Peyer's patch (tissue), 4 donors: ENCODE results near the gene PCP4L1.

Experiments
- CTCF ChIP-seq, 6 experiments: fragments of 450-650 bp in 4 of 6; fragments of 200-600 bp in 2 of 6; sonication (generic) in 1 of 6; IDR thresholded peaks; one replicate each; pipeline ENCODE4 v1.5.1; 2017 to 2019; ENCODE audit warnings: antibody characterized with exemption in 6 of 6, mild to moderate bottlenecking in 3 of 6, moderate library complexity in 1 of 6
- POLR2A ChIP-seq, 2 donors: fragments of 450-650 bp; IDR thresholded peaks; one replicate each; pipeline ENCODE4 v1.5.1; 2017; ENCODE audit warnings: antibody characterized with exemption in 2 of 2, mild to moderate bottlenecking in 2 of 2, moderate library complexity in 2 of 2

DNA sequence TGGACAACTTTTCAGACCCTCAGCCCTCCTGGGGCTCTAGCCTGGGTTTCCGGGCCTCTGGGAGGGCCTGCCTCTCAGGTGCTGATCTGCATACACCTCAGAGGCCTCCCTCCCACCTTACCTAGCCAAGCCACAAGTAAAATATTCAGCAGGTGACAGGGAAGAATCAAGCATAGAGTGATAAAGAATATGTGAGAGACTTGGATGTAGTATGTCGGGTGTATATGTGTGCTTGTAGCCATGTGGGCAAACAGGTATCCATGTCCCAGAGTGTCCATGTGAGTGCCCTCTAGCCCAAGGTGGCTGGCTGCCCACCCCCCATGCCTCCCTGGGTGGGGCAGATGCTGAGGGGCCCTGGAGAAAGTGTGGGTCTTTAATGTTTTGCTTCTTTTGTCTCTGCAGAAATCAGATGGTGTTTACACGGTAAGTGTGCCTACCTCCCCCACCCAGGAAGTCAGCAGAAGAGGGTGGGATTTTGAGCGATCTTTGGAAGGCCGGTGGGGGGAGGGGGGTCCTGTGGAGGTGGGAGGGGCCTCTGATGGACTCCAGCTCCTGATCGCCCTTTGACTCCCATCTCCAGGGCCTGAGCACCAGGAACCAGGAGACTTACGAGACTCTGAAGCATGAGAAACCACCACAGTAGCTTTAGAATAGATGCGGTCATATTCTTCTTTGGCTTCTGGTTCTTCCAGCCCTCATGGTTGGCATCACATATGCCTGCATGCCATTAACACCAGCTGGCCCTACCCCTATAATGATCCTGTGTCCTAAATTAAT, 40.1 kb upstream of the PCP4L1 start:
- no peak for TF ChIP-seq CTCF (IDR thresholded peaks at IDR 0.05)
- TF ChIP-seq POLR2A (IDR thresholded peaks at IDR 0.05), result no peak
